K562 (cell line): Measurements from ENCODE around the gene TUBD1. TPM values are rescaled to one million over a fixed set of nuclear protein-coding genes. Genes with fewer than 3 reads are reported as not detected.
A peak's percentile ranks its signal among the peaks of the same experiment; 100 is the strongest.
"Not testable (repeated sequence)": the region's sequence is repeated elsewhere in the genome, so short reads cannot be mapped to it uniquely, and the experiment has no call there.

Experiments
- ARID2 ChIP-seq: fragments of 450-650 bp; IDR thresholded peaks from 2 replicates; pipeline ENCODE4 v1.6.1; 2017; ENCODE audit warnings: antibody characterized with exemption, mild to moderate bottlenecking
- ATF1 ChIP-seq, 2 experiments: fragments of 450-650 bp in 1 of 2; IDR thresholded peaks; 2 replicates each; pipeline ENCODE4 v1.6.1; 2016; ENCODE audit warnings: missing compliant biosample characterization in 1 of 2, missing genetic modification characterization in 1 of 2
- ELF4 ChIP-seq: fragments of 450-650 bp; formaldehyde crosslinking; IDR thresholded peaks from 2 replicates; pipeline ENCODE4 v1.4.0; 2022; ENCODE audit warnings: missing genetic modification characterization
- FIP1L1 ChIP-seq: fragments of 200-400 bp; formaldehyde crosslinking; IDR thresholded peaks from 2 replicates; pipeline ENCODE4 v1.6.1; 2018; ENCODE audit warnings: mild to moderate bottlenecking, low read depth, low read length; ENCODE audit not compliant: poor library complexity, severe bottlenecking
- GABPA ChIP-seq: fragments of 200-800 bp; sonication (Bioruptor generic); conservative IDR thresholded peaks from 2 replicates; pipeline ENCODE4 v1.6.1; 2016; ENCODE audit warnings: low read depth, missing genetic modification characterization, missing compliant biosample characterization
- GATA2 ChIP-seq: sonication (generic); formaldehyde crosslinking; IDR thresholded peaks from 2 replicates; pipeline ENCODE4 v1.4.0; 2020; ENCODE audit warnings: mild to moderate bottlenecking, missing genetic modification reagents
- MAFK ChIP-seq: IDR thresholded peaks from 2 replicates; pipeline ENCODE4 v1.6.1; 2011; ENCODE audit warnings: low read length, improper control_type of control experiment
- MEIS2 ChIP-seq: fragments of 450-650 bp; IDR thresholded peaks from 2 replicates; pipeline ENCODE4 v1.6.1; 2014; ENCODE audit warnings: mild to moderate bottlenecking; ENCODE audit not compliant: partially characterized antibody
- MTA2 ChIP-seq: fragments of 450-650 bp; IDR thresholded peaks from 2 replicates; pipeline ENCODE4 v1.6.1; 2016; ENCODE audit warnings: low read depth
- NBN ChIP-seq: fragments of 450-650 bp; IDR thresholded peaks from 2 replicates; pipeline ENCODE4 v1.6.1; 2016; ENCODE audit warnings: low read depth, mild to moderate bottlenecking
- POLR2AphosphoS5 ChIP-seq: IDR thresholded peaks from 2 replicates; pipeline ENCODE4 v1.6.1; 2011; ENCODE audit warnings: mild to moderate bottlenecking, low read depth, low read length, moderate library complexity; ENCODE audit not compliant: control insufficient read depth, insufficient read depth
- THRAP3 ChIP-seq: fragments of 450-650 bp; IDR thresholded peaks from 2 replicates; pipeline ENCODE4 v1.6.1; 2016; ENCODE audit warnings: mild to moderate bottlenecking, inconsistent platforms, borderline replicate concordance
- TOE1 ChIP-seq, 2 experiments: fragments of 450-650 bp in 1 of 2; sonication (generic) in 1 of 2; formaldehyde crosslinking in 1 of 2; IDR thresholded peaks; 2 replicates each; pipeline versions ENCODE4 v1.7.1 to v1.8.0; 2016 to 2022; ENCODE audit warnings: borderline replicate concordance in 2 of 2, mild to moderate bottlenecking in 2 of 2, antibody characterized with exemption in 1 of 2, inconsistent platforms in 1 of 2, low read depth in 1 of 2, missing genetic modification reagents in 1 of 2, moderate library complexity in 1 of 2
- ZNF175 ChIP-seq: fragments of 200-800 bp; sonication (Bioruptor generic); IDR thresholded peaks from 2 replicates; pipeline ENCODE4 v1.6.1; 2016; ENCODE audit warnings: low read depth, mild to moderate bottlenecking, missing genetic modification characterization, missing compliant biosample characterization
- polyA plus RNA-seq, 8 experiments: library from polyadenylated mRNA; depleted of rRNA in 4 of 8; stranded (reverse) in 5 of 8; unstranded in 3 of 8; fragments of >200 nt; fragmentation: Nextera tagmentation in 2 of 8; fragmentation: Illumina TruSeq in 1 of 8; extraction: Ambion mirVana in 2 of 8; extraction: Trizol in 1 of 8; gene quantifications; 2 replicates each; pipeline versions ENCODE4 v1.2.1 to v1.2.3, GENCODE V29; 2011 to 2014; ENCODE audit warnings: inconsistent platforms in 1 of 8, missing spikeins in 1 of 8
- total RNA-seq, 7 experiments: library from RNA; depleted of rRNA in 6 of 7; stranded (reverse); fragments of >200 nt in 6 of 7; fragmentation: Illumina TruSeq in 2 of 7; extraction: Trizol in 2 of 7; gene quantifications; 2 replicates each; pipeline versions ENCODE4 v1.2.1 to v1.2.3, GENCODE V29; 2011 to 2021; ENCODE audit warnings: low replicate concordance in 1 of 7
- TF ChIP-seq, protein P1 (sequence below): fragments of 450-650 bp; formaldehyde crosslinking; IDR thresholded peaks from 2 replicates; pipeline ENCODE4 v1.4.0; 2022; ENCODE audit warnings: missing genetic modification characterization
- TF ChIP-seq, protein P2 (sequence below): fragments of 450-650 bp; IDR thresholded peaks from 2 replicates; pipeline ENCODE4 v1.6.1; 2016
- TF ChIP-seq, protein P3 (sequence below): fragments of 450-650 bp; formaldehyde crosslinking; IDR thresholded peaks from 2 replicates; pipeline ENCODE4 v1.4.0; 2020; ENCODE audit warnings: mild to moderate bottlenecking, moderate library complexity
- TF ChIP-seq, protein P4 (sequence below), 3 experiments: fragments of 200-800 bp in 1 of 3; fragments of 250-450 bp in 1 of 3; fragments of 450-650 bp in 1 of 3; sonication (Bioruptor Pico) in 1 of 3; sonication (Bioruptor generic) in 1 of 3; formaldehyde crosslinking in 1 of 3; IDR thresholded peaks; 2 replicates each; pipeline versions ENCODE4 v1.6.1 to v1.8.0; 2016 to 2022; ENCODE audit warnings: mild to moderate bottlenecking in 2 of 3, missing genetic modification characterization in 2 of 3, missing compliant biosample characterization in 1 of 3, moderate library complexity in 1 of 3

TUBD1 gene
- total and polyA plus RNA-seq, 9 of the 15 experiments (the other 6 are each of a cell fraction or from before 2014, with no cell fraction given), result 10.8 to 35.3 (median 17.9) TPM

DNA sequence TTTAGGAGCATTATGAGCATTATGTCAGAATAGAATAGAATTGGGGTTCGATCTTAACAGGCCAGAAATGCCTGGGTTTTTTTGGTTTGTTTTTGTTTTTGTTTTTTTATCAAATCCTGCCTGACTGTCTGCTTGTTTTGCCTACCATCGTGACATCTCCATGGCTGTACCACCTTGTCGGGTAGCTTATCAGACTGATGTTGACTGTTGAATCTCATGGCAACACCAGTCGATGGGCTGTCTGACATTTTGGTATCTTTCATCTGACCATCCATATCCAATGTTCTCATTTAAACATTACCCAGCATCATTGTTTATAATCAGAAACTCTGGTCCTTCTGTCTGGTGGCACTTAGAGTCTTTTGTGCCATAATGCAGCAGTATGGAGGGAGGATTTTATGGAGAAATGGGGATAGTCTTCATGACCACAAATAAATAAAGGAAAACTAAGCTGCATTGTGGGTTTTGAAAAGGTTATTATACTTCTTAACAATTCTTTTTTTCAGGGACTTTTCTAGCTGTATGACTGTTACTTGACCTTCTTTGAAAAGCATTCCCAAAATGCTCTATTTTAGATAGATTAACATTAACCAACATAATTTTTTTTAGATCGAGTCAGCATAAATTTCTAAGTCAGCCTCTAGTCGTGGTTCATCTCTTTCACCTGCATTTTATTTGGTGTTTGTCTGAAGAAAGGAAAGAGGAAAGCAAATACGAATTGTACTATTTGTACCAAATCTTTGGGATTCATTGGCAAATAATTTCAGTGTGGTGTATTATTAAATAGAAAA is 51.5 kb downstream of the TUBD1 start (continued):
- peak; percentile 32; the same call in 1 of the 2 replicates for TF ChIP-seq MTA2
- TF ChIP-seq, protein P1, sequence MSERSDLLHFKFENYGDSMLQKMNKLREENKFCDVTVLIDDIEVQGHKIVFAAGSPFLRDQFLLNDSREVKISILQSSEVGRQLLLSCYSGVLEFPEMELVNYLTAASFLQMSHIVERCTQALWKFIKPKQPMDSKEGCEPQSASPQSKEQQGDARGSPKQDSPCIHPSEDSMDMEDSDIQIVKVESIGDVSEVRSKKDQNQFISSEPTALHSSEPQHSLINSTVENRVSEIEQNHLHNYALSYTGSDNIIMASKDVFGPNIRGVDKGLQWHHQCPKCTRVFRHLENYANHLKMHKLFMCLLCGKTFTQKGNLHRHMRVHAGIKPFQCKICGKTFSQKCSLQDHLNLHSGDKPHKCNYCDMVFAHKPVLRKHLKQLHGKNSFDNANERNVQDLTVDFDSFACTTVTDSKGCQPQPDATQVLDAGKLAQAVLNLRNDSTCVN (CRISPR knock-in tag), result peak; percentile 76
- peak; percentile 31 for TF ChIP-seq FIP1L1
- peak; percentile 63; the same call in 1 of the 2 replicates for TF ChIP-seq NBN
- TF ChIP-seq MEIS2, result peak; percentile 27
- TF ChIP-seq TOE1 (IDR thresholded peaks at IDR 0.05; ENCODE audit: borderline replicate concordance), result peak; percentile 13; the same call in 1 of the 2 replicates
- not testable (repeated sequence) for TF ChIP-seq TOE1 (CRISPR knock-in tag; IDR thresholded peaks at IDR 0.05; ENCODE audit: borderline replicate concordance, low read depth); ATF1 (CRISPR knock-in tag; IDR thresholded peaks at IDR 0.05)
- peak; percentile 79; the same call in 1 of the 2 replicates for TF ChIP-seq ELF4 (CRISPR knock-in tag)
- TF ChIP-seq POLR2AphosphoS5, result peak; percentile 84
- TF ChIP-seq GATA2 (CRISPR knock-in tag), result 0 out of 2 replicates have a peak, but pooled peaks have one; percentile 17
- TF ChIP-seq THRAP3, result 0 out of 2 replicates have a peak, but pooled peaks have one; percentile 26
- 0 out of 2 replicates have a peak, but pooled peaks have one; percentile 7 for TF ChIP-seq ATF1 (tag; IDR thresholded peaks at IDR 0.05)
- TF ChIP-seq, protein P2, sequence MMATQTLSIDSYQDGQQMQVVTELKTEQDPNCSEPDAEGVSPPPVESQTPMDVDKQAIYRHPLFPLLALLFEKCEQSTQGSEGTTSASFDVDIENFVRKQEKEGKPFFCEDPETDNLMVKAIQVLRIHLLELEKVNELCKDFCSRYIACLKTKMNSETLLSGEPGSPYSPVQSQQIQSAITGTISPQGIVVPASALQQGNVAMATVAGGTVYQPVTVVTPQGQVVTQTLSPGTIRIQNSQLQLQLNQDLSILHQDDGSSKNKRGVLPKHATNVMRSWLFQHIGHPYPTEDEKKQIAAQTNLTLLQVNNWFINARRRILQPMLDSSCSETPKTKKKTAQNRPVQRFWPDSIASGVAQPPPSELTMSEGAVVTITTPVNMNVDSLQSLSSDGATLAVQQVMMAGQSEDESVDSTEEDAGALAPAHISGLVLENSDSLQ, result peak; percentile 64
- TF ChIP-seq GABPA (tag), result 0 out of 2 replicates have a peak, but pooled peaks have one; percentile 4
- peak; percentile 24; the same call in 1 of the 2 replicates for TF ChIP-seq MAFK
- TF ChIP-seq ARID2, result peak; percentile 62
- TF ChIP-seq, protein P3, sequence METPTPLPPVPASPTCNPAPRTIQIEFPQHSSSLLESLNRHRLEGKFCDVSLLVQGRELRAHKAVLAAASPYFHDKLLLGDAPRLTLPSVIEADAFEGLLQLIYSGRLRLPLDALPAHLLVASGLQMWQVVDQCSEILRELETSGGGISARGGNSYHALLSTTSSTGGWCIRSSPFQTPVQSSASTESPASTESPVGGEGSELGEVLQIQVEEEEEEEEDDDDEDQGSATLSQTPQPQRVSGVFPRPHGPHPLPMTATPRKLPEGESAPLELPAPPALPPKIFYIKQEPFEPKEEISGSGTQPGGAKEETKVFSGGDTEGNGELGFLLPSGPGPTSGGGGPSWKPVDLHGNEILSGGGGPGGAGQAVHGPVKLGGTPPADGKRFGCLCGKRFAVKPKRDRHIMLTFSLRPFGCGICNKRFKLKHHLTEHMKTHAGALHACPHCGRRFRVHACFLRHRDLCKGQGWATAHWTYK (CRISPR knock-in tag), result 0 out of 2 replicates have a peak, but pooled peaks have one; percentile 15
- TF ChIP-seq, protein P4, sequence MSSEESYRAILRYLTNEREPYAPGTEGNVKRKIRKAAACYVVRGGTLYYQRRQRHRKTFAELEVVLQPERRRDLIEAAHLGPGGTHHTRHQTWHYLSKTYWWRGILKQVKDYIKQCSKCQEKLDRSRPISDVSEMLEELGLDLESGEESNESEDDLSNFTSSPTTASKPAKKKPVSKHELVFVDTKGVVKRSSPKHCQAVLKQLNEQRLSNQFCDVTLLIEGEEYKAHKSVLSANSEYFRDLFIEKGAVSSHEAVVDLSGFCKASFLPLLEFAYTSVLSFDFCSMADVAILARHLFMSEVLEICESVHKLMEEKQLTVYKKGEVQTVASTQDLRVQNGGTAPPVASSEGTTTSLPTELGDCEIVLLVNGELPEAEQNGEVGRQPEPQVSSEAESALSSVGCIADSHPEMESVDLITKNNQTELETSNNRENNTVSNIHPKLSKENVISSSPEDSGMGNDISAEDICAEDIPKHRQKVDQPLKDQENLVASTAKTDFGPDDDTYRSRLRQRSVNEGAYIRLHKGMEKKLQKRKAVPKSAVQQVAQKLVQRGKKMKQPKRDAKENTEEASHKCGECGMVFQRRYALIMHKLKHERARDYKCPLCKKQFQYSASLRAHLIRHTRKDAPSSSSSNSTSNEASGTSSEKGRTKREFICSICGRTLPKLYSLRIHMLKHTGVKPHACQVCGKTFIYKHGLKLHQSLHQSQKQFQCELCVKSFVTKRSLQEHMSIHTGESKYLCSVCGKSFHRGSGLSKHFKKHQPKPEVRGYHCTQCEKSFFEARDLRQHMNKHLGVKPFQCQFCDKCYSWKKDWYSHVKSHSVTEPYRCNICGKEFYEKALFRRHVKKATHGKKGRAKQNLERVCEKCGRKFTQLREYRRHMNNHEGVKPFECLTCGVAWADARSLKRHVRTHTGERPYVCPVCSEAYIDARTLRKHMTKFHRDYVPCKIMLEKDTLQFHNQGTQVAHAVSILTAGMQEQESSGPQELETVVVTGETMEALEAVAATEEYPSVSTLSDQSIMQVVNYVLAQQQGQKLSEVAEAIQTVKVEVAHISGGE (CRISPR knock-in tag; IDR thresholded peaks at IDR 0.05), result peak in 1 of 3 experiments; percentile 92; a peak in 3 of 6 replicates
- TF ChIP-seq ZNF175 (CRISPR knock-in tag), result 0 out of 2 replicates have a peak, but pooled peaks have one; percentile 19
